Activated T-cell treated with anti-CD3 and anti-CD28 coated beads for 4 hours (primary cell): ENCODE measurements around the gene JAM3.
"Not testable (repeated sequence)": the region's sequence is repeated elsewhere in the genome, so short reads cannot be mapped to it uniquely, and the experiment has no call there.

ENCODE experiments used
- DNase-seq: peaks from one replicate; pipeline ENCODE4 v3.0.0-alpha.2; 2020

JAM3 gene

GRCh38 chr11:134062265-134063123 lies 6.4 kb upstream of the JAM3 start:
- DNase-seq: no peak

- no peak for DNase-seq
Observed at GRCh38 chr11:134063124-134063495, 5.8 kb upstream of the JAM3 start.

GRCh38 chr11:134063991-134064747 lies 4.7 kb upstream of the JAM3 start:
- no peak for DNase-seq

- DNase-seq: no peak
Observed at GRCh38 chr11:134065381-134065780, 3.5 kb upstream of the JAM3 start.

- DNase-seq: no peak
Observed at GRCh38 chr11:134066943-134067885, 1.7 kb upstream of the JAM3 start.

GRCh38 chr11:134069426-134070341 lies 812 bp downstream of the JAM3 start:
- no peak for DNase-seq

GRCh38 chr11:134070342-134070845 lies 1.5 kb downstream of the JAM3 start:
- DNase-seq: no peak

- no peak for DNase-seq
Observed at GRCh38 chr11:134071306-134071705, 2.4 kb downstream of the JAM3 start.

- DNase-seq: no peak
Observed at GRCh38 chr11:134071766-134072402, 3.0 kb downstream of the JAM3 start.

GRCh38 chr11:134072844-134073243 lies 4.0 kb downstream of the JAM3 start:
- no peak for DNase-seq

- no peak for DNase-seq
Observed at GRCh38 chr11:134074346-134074745, 5.5 kb downstream of the JAM3 start.

- no peak for DNase-seq
Observed at GRCh38 chr11:134074766-134075165, 5.9 kb downstream of the JAM3 start.

- DNase-seq: no peak
Observed at GRCh38 chr11:134079317-134079716, 10.4 kb downstream of the JAM3 start.

GRCh38 chr11:134081258-134081657 lies 12.4 kb downstream of the JAM3 start:
- DNase-seq: not testable (repeated sequence)

- no peak for DNase-seq
Observed at GRCh38 chr11:134082990-134083389, 14.1 kb downstream of the JAM3 start.

GRCh38 chr11:134086376-134086775 lies 17.5 kb downstream of the JAM3 start:
- no peak for DNase-seq

- not testable (repeated sequence) for DNase-seq
Observed at GRCh38 chr11:134092006-134092405, 23.1 kb downstream of the JAM3 start.

- no peak for DNase-seq
Observed at GRCh38 chr11:134097166-134097565, 28.3 kb downstream of the JAM3 start.

- no peak for DNase-seq
Observed at GRCh38 chr11:134098566-134099184, 29.8 kb downstream of the JAM3 start.

- DNase-seq: no peak
Observed at GRCh38 chr11:134100171-134100570, 31.3 kb downstream of the JAM3 start.

- DNase-seq: no peak
Observed at GRCh38 chr11:134101282-134101681, 32.4 kb downstream of the JAM3 start.
